GM15510 (cell line): ENCODE measurements around the gene FBN1.

ENCODE experiments used
- POLR2A ChIP-seq: IDR thresholded peaks from 3 replicates; pipeline ENCODE4 v1.6.1; 2011; ENCODE audit warnings: borderline replicate concordance; ENCODE audit not compliant: insufficient read length; ENCODE audit errors: extremely low read depth

The FBN1 gene

GRCh38 chr15:48645558-48646330 is at the start of gene FBN1:
TSS of gene FBN1 (minus strand) at chr15:48645709. CDS start at chr15:48644769, 940 bp downstream.
- TF ChIP-seq POLR2A: peak; percentile 72

- TF ChIP-seq POLR2A: no peak
Observed at GRCh38 chr15:48693484-48693883, 48.0 kb upstream of the FBN1 start.

- TF ChIP-seq POLR2A: no peak
Observed at GRCh38 chr15:48688493-48688892, 43.0 kb upstream of the FBN1 start.

- no peak for TF ChIP-seq POLR2A
Observed at GRCh38 chr15:48683991-48684765, 38.7 kb upstream of the FBN1 start.

GRCh38 chr15:48682942-48683651 is 37.6 kb upstream of the FBN1 start:
- TF ChIP-seq POLR2A: no peak

- no peak for TF ChIP-seq POLR2A
Observed at GRCh38 chr15:48681353-48681752, 35.8 kb upstream of the FBN1 start.

- no peak for TF ChIP-seq POLR2A
Observed at GRCh38 chr15:48680841-48681240, 35.3 kb upstream of the FBN1 start.

GRCh38 chr15:48679952-48680351 is 34.4 kb upstream of the FBN1 start:
- TF ChIP-seq POLR2A: no peak

GRCh38 chr15:48678851-48679250 is 33.3 kb upstream of the FBN1 start:
- TF ChIP-seq POLR2A: no peak

GRCh38 chr15:48677821-48678220 is 32.3 kb upstream of the FBN1 start:
- TF ChIP-seq POLR2A: no peak

- TF ChIP-seq POLR2A: no peak
Observed at GRCh38 chr15:48675436-48675835, 29.9 kb upstream of the FBN1 start.

GRCh38 chr15:48674876-48675275 is 29.4 kb upstream of the FBN1 start:
- no peak for TF ChIP-seq POLR2A

- TF ChIP-seq POLR2A: no peak
Observed at GRCh38 chr15:48672206-48672605, 26.7 kb upstream of the FBN1 start.

- no peak for TF ChIP-seq POLR2A
Observed at GRCh38 chr15:48671103-48672022, 25.9 kb upstream of the FBN1 start.
